Measurements from ENCODE around the gene PRDM16.

GRCh38 chr1:3404301-3404700, 335.3 kb downstream of the PRDM16 start:
- TF ChIP-seq POLR2A (IDR thresholded peaks at IDR 0.05) (no peak), CTCF (IDR thresholded peaks at IDR 0.05) (no peak)
